ENCODE measurements around the gene JARID2.

DNA sequence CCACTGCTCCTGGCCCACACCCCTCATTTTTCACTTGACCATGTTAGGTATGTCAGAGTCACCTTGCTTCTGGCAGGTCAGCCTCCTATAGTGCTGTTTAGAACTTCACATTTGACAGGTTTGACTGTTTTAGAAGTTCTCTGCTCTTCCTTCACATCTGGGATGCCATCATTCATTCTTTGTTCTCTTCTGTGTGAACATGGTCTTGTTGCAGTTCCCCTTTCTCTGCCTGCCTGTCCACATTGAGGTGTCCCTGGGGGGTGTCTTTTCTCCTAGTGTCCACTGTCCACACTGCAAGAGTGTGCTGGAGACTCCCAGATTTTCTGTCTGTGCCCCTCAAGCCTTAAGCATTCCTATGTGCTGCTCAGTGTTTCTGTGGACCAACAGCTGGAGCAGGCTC is 89.5 kb downstream of the JARID2 start:
- TF ChIP-seq, protein P1, sequence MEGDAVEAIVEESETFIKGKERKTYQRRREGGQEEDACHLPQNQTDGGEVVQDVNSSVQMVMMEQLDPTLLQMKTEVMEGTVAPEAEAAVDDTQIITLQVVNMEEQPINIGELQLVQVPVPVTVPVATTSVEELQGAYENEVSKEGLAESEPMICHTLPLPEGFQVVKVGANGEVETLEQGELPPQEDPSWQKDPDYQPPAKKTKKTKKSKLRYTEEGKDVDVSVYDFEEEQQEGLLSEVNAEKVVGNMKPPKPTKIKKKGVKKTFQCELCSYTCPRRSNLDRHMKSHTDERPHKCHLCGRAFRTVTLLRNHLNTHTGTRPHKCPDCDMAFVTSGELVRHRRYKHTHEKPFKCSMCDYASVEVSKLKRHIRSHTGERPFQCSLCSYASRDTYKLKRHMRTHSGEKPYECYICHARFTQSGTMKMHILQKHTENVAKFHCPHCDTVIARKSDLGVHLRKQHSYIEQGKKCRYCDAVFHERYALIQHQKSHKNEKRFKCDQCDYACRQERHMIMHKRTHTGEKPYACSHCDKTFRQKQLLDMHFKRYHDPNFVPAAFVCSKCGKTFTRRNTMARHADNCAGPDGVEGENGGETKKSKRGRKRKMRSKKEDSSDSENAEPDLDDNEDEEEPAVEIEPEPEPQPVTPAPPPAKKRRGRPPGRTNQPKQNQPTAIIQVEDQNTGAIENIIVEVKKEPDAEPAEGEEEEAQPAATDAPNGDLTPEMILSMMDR (IDR thresholded peaks at IDR 0.05) = no peak
- TF ChIP-seq POLR2AphosphoS5 (IDR thresholded peaks at IDR 0.05) = no peak

All from breast epithelium (tissue), 3 donors.